Cardiac muscle cell (in vitro differentiated cells and primary cell): ENCODE results near the gene STAG1. TPM values are rescaled to one million over a fixed set of nuclear protein-coding genes. Genes with fewer than 3 reads are reported as not detected.

Experiments
- DNase-seq, 2 donors: peaks; one replicate each; pipeline versions ENCODE4 v3.0.0 to v3.0.0-alpha.2; 2010 to 2017; ENCODE audit warnings: low read depth in 1 of 2, low spot score in 1 of 2
- H3K27ac ChIP-seq: fragments of 200-600 bp; sonication (generic); 2 replicates; pipeline ENCODE4 v1.5.1; 2016
- H3K27me3 ChIP-seq: fragments of 200-600 bp; sonication (generic); 2 replicates; pipeline ENCODE4 v1.6.0; 2016; ENCODE audit warnings: control low read depth
- H3K36me3 ChIP-seq: fragments of 200-600 bp; sonication (generic); 2 replicates; pipeline ENCODE4 v1.5.1; 2016; ENCODE audit warnings: control low read depth
- H3K4me1 ChIP-seq: fragments of 200-600 bp; sonication (generic); 2 replicates; pipeline ENCODE4 v1.8.1; 2017; ENCODE audit warnings: low read depth, mild to moderate bottlenecking, mixed run types
- H3K4me3 ChIP-seq: fragments of 200-600 bp; sonication (generic); 2 replicates; pipeline ENCODE4 v1.5.1; 2016; ENCODE audit warnings: mild to moderate bottlenecking
- H3K9me3 ChIP-seq: fragments of 200-600 bp; sonication (generic); 2 replicates; pipeline ENCODE4 v1.5.1; 2017; ENCODE audit warnings: low read depth, mild to moderate bottlenecking, control low read depth
- polyA plus RNA-seq: library from polyadenylated mRNA; unstranded; fragments of >200 nt; fragmentation: Nextera tagmentation; extraction: Ambion mirVana; gene quantifications from 2 replicates; pipeline ENCODE4 v1.2.1, GENCODE V29; 2016
- total RNA-seq: library from RNA; depleted of rRNA; stranded (reverse); fragments of >200 nt; gene quantifications from 2 replicates; pipeline ENCODE4 v1.2.3, GENCODE V29; 2016
- TF ChIP-seq, protein P1 (sequence below): IDR thresholded peaks from 2 replicates; pipeline ENCODE4 v1.5.1; 2012; ENCODE audit warnings: low read depth, mild to moderate bottlenecking, low read length

STAG1 gene
- total and polyA plus RNA-seq, 2 experiments from 2014 or later = 12.7 to 18.3 TPM

DNA sequence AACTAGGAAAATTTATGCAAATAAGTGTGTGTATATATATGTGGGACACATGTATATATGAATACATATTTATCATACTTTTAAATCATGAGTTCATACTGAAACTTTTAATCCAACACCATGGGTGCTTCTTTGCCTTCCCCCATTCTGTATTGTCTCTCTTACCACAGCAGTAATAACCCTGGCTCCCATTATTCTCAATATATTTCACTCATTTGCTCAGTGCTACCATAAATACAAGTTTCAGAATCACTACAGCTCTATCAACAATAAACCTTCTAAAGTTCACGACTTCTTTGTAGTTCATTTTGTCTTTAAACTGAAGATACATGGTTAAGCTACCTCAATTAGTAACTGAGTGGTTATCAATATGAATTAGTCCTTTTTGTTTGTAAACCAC, 419.9 kb downstream of the STAG1 start:
- H3K4me3 ChIP-seq = no peak overlapping the region
- DNase-seq = no peak
- H3K27me3 ChIP-seq = no peaks in the 10 kb centered on the region
- H3K9me3 ChIP-seq = no peaks in the 10 kb centered on the region
- no peaks in the 10 kb centered on the region for H3K4me1 ChIP-seq
- TF ChIP-seq, protein P1, sequence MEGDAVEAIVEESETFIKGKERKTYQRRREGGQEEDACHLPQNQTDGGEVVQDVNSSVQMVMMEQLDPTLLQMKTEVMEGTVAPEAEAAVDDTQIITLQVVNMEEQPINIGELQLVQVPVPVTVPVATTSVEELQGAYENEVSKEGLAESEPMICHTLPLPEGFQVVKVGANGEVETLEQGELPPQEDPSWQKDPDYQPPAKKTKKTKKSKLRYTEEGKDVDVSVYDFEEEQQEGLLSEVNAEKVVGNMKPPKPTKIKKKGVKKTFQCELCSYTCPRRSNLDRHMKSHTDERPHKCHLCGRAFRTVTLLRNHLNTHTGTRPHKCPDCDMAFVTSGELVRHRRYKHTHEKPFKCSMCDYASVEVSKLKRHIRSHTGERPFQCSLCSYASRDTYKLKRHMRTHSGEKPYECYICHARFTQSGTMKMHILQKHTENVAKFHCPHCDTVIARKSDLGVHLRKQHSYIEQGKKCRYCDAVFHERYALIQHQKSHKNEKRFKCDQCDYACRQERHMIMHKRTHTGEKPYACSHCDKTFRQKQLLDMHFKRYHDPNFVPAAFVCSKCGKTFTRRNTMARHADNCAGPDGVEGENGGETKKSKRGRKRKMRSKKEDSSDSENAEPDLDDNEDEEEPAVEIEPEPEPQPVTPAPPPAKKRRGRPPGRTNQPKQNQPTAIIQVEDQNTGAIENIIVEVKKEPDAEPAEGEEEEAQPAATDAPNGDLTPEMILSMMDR = no peak
- no peak overlapping the region for H3K27ac ChIP-seq
- H3K36me3 ChIP-seq = peaks cover 18% of the 10 kb centered on the region

DNA sequence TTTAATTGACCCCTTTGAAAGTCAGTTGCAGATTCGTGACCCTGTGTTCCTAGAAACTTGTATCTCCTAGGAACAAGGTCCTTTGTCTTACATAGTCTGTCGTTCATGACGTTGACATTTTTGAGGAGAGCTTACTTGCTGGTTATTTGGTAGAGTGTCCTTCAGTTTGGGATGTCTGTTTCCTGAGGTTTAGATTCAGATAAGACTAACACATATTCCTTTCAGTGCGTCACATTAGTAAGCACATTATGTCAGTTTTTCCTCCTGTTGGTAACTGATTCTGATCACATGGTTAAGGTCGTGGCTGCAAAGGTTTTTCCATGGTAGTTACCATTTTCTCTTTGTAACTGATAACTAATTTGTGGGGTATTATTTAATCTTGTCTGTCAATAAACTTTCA, 421.3 kb downstream of the STAG1 start:
- Histone ChIP-seq H3K4me3 (no peak overlapping the region), H3K27me3 (no peaks in the 10 kb centered on the region), H3K4me1 (no peaks in the 10 kb centered on the region), H3K9me3 (no peaks in the 10 kb centered on the region), H3K27ac (no peak overlapping the region), H3K36me3 (peaks cover 22% of the 10 kb centered on the region)
- TF ChIP-seq, protein P1 = no peak
- no peak for DNase-seq

DNA sequence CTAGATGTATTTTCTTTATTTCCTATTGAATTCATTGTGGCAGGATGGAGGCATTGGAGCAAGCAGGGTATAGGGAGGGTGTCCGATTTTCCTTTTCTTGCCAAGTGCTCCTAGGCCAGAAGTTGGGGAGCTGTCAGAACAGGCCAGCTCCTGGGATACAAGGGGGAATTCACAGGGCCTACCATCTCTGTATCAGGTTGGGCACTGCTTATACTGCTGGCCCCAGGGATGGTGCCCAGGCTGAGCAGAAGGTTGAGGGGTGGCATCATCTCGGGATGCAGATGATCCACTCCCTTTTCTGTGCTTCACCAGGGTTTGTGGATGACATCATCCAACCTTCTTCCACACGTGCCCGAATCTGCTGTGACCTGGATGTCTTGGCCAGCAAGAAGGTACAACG, 422.6 kb downstream of the STAG1 start:
- TF ChIP-seq, protein P1 = no peak
- no peak for DNase-seq
- Histone ChIP-seq H3K27me3 (no peaks in the 10 kb centered on the region), H3K4me3 (no peak overlapping the region), H3K27ac (no peak overlapping the region), H3K36me3 (peaks cover 22% of the 10 kb centered on the region), H3K4me1 (no peaks in the 10 kb centered on the region), H3K9me3 (no peaks in the 10 kb centered on the region)

DNA sequence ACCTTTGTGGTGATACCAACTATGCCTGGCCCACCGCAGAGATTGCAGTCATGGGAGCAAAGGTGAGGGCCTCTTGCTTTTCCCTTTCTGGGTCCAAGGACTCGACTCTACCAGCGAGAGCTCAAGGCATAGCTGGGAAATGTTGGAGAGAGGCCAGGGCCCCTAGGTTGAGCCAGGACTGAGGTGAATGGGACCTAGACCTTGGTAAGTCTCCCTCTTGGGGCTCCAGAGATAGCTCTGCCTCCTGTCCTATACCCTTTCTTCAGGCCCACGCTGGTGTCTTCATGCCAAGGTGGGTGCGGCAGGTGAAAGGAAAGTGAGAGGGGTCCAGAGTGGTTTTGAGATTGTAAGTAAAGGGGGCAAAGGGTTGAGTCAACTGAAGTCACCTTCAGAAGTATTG, 424.5 kb downstream of the STAG1 start:
- DNase-seq = no peak
- Histone ChIP-seq H3K27me3 (no peaks in the 10 kb centered on the region), H3K27ac (no peak overlapping the region), H3K36me3 (peaks cover 19% of the 10 kb centered on the region), H3K9me3 (no peaks in the 10 kb centered on the region), H3K4me1 (no peaks in the 10 kb centered on the region), H3K4me3 (no peak overlapping the region)
- TF ChIP-seq, protein P1 = no peak

DNA sequence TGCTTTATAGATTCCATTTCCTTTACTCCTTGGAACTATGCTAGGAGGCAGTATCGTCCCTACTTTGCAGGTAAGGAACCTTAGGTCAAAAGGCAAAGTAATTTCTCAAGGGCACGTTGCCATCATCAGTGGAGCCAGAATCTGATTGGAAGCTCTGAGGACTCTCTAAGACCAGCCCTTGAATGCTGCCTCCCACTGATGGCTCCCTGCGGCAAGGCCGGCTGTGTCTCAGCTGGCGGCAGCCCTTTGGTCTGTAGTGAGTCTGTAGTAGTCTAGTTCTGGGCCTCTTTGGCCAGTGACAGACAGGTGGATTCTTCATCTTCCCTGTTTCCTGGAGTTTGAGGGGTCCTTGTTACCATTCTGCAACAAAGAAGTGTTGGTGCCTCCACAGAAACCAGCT, 425.9 kb downstream of the STAG1 start:
- Histone ChIP-seq H3K9me3 (no peaks in the 10 kb centered on the region), H3K27me3 (no peaks in the 10 kb centered on the region), H3K36me3 (peaks cover 19% of the 10 kb centered on the region), H3K27ac (no peak overlapping the region), H3K4me3 (no peak overlapping the region), H3K4me1 (no peaks in the 10 kb centered on the region)
- no peak for DNase-seq
- TF ChIP-seq, protein P1 = no peak

DNA sequence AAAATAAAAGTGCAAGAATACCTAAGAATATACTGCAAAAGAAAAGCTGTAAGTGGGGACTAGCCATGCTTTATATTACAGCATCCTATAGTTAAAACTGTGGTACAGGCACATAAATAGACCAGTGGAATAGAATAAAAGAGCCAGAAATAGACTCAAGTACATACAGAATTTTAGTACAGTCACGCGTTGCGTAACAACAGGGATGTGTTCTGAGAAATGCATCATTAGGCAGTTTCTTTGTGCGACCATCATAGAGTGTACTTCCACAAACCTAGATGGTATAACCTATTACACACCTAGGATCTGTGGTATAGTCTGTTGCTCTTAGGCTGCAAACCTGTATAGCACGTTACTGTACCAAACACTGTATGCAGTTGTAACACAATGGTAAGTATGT, 440.2 kb downstream of the STAG1 start:
- H3K4me3 ChIP-seq = no peak overlapping the region
- TF ChIP-seq, protein P1 = no peak
- DNase-seq = peak in 1 of 2 donors; percentile 16
- H3K4me1 ChIP-seq = no peaks in the 10 kb centered on the region
- no peaks in the 10 kb centered on the region for H3K36me3 ChIP-seq
- no peaks in the 10 kb centered on the region for H3K27me3 ChIP-seq
- H3K9me3 ChIP-seq = no peaks in the 10 kb centered on the region
- no peak overlapping the region for H3K27ac ChIP-seq
